WTC11 (cell line): ENCODE results near the gene SPATA12. TPM values are rescaled to one million over a fixed set of nuclear protein-coding genes. Genes with fewer than 3 reads are reported as not detected.

ENCODE experiments used
- ATAC-seq: fragments of 200-7000 bp; cut with Tn5 transposase; 2 replicates; pipeline ENCODE4 v1.10.0; 2021; ENCODE audit warnings: mild to moderate bottlenecking, moderate library complexity
- CTCF ChIA-PET: fragments of 300-600 bp; sonication (Branson Sonifier 250); formaldehyde crosslinking; loops from one replicate; lab custom pipeline; 2021; ENCODE audit warnings: antibody characterized with exemption; lab: Charles Lee
- POLR2A ChIA-PET: fragments of 350-600 bp; sonication (Branson Sonifier 250); formaldehyde crosslinking; loops from one replicate; lab custom pipeline; 2021; ENCODE audit warnings: antibody characterized with exemption; lab: Charles Lee
- DNase-seq: peaks from one replicate; pipeline ENCODE4 v3.0.0; 2021; ENCODE audit warnings: low spot score
- H3K27ac Mint-ChIP-seq: 2 replicates; pipeline ENCODE4 v1.8.0; 2021; ENCODE audit warnings: mixed read lengths
- H3K27me3 Mint-ChIP-seq: 2 replicates; pipeline ENCODE4 v1.8.0; 2021; ENCODE audit warnings: low read depth, mild to moderate bottlenecking, moderate library complexity, mixed read lengths
- H3K36me3 Mint-ChIP-seq: 2 replicates; pipeline ENCODE4 v1.8.0; 2021; ENCODE audit warnings: mixed read lengths
- H3K4me1 Mint-ChIP-seq: 2 replicates; pipeline ENCODE4 v1.8.0; 2022; ENCODE audit warnings: mixed read lengths
- H3K4me3 Mint-ChIP-seq: 2 replicates; pipeline ENCODE4 v1.8.0; 2021; ENCODE audit warnings: mild to moderate bottlenecking, moderate library complexity, mixed read lengths
- H3K9me3 Mint-ChIP-seq: 2 replicates; pipeline ENCODE4 v1.8.0; 2021; ENCODE audit warnings: mixed read lengths
- ARID4B ChIP-seq: sonication (generic); formaldehyde crosslinking; IDR thresholded peaks from 2 replicates; pipeline ENCODE4 v1.8.0; 2023; ENCODE audit warnings: missing genetic modification reagents, mild to moderate bottlenecking, borderline replicate concordance
- ATF3 ChIP-seq: sonication (generic); formaldehyde crosslinking; conservative IDR thresholded peaks from 2 replicates; pipeline ENCODE4 v1.8.1; 2022; ENCODE audit warnings: mild to moderate bottlenecking, missing genetic modification reagents
- CREM ChIP-seq: sonication (generic); formaldehyde crosslinking; IDR thresholded peaks from 2 replicates; pipeline ENCODE4 v1.8.1; 2022; ENCODE audit warnings: mild to moderate bottlenecking, missing genetic modification reagents, moderate library complexity
- E2F5 ChIP-seq: sonication (generic); formaldehyde crosslinking; IDR thresholded peaks from 2 replicates; pipeline ENCODE4 v1.8.1; 2022; ENCODE audit warnings: mild to moderate bottlenecking, moderate library complexity, missing genetic modification reagents
- EMX1 ChIP-seq: fragments of 250-450 bp; sonication (Bioruptor Pico); IDR thresholded peaks from 2 replicates; pipeline ENCODE4 v1.8.0; 2021; ENCODE audit warnings: mild to moderate bottlenecking
- ERG ChIP-seq: fragments of 250-450 bp; sonication (Bioruptor Pico); IDR thresholded peaks from 2 replicates; pipeline ENCODE4 v1.8.0; 2021; ENCODE audit warnings: mild to moderate bottlenecking
- ESRRA ChIP-seq: sonication (generic); formaldehyde crosslinking; IDR thresholded peaks from 2 replicates; pipeline ENCODE4 v1.8.1; 2022; ENCODE audit warnings: mild to moderate bottlenecking, missing genetic modification reagents, borderline replicate concordance
- FOXP1 ChIP-seq: sonication (generic); formaldehyde crosslinking; IDR thresholded peaks from 2 replicates; pipeline ENCODE4 v1.8.0; 2022; ENCODE audit warnings: missing genetic modification reagents, mild to moderate bottlenecking, moderate library complexity, borderline replicate concordance
- IRF1 ChIP-seq: sonication (generic); formaldehyde crosslinking; IDR thresholded peaks from 2 replicates; pipeline ENCODE4 v1.8.0; 2023; ENCODE audit warnings: missing genetic modification reagents
- JUN ChIP-seq: sonication (generic); formaldehyde crosslinking; IDR thresholded peaks from 2 replicates; pipeline ENCODE4 v1.8.0; 2023; ENCODE audit warnings: mild to moderate bottlenecking, missing genetic modification reagents
- MYBL2 ChIP-seq: sonication (generic); formaldehyde crosslinking; IDR thresholded peaks from 2 replicates; pipeline ENCODE4 v1.8.1; 2023; ENCODE audit warnings: mild to moderate bottlenecking, moderate library complexity, missing genetic modification reagents
- NFATC4 ChIP-seq: fragments of 250-450 bp; sonication (Bioruptor Pico); IDR thresholded peaks from 2 replicates; pipeline ENCODE4 v1.9.0; 2021; ENCODE audit warnings: mild to moderate bottlenecking
- NR1H2 ChIP-seq: sonication (generic); formaldehyde crosslinking; IDR thresholded peaks from 2 replicates; pipeline ENCODE4 v1.9.0; 2021; ENCODE audit warnings: mild to moderate bottlenecking, moderate library complexity, missing genetic modification reagents
- OVOL2 ChIP-seq: fragments of 250-450 bp; sonication (Bioruptor Pico); IDR thresholded peaks from 2 replicates; pipeline ENCODE4 v1.9.0; 2021; ENCODE audit warnings: mild to moderate bottlenecking, borderline replicate concordance
- PRDM15 ChIP-seq: sonication (generic); formaldehyde crosslinking; IDR thresholded peaks from 2 replicates; pipeline ENCODE4 v1.8.0; 2022; ENCODE audit warnings: missing genetic modification reagents
- RORB ChIP-seq: fragments of 250-450 bp; sonication (Bioruptor Pico); IDR thresholded peaks from 2 replicates; pipeline ENCODE4 v1.9.0; 2021; ENCODE audit warnings: mild to moderate bottlenecking
- TEAD1 ChIP-seq: sonication (generic); formaldehyde crosslinking; IDR thresholded peaks from 2 replicates; pipeline ENCODE4 v1.8.0; 2022; ENCODE audit warnings: mild to moderate bottlenecking, missing genetic modification reagents
- TEAD4 ChIP-seq: sonication (generic); formaldehyde crosslinking; IDR thresholded peaks from 2 replicates; pipeline ENCODE4 v1.8.0; 2022; ENCODE audit warnings: mild to moderate bottlenecking, missing genetic modification reagents
- TP53 ChIP-seq: sonication (generic); formaldehyde crosslinking; IDR thresholded peaks from 2 replicates; pipeline ENCODE4 v1.8.1; 2023; ENCODE audit warnings: mild to moderate bottlenecking, missing genetic modification reagents
- ZBTB21 ChIP-seq: sonication (generic); formaldehyde crosslinking; IDR thresholded peaks from 2 replicates; pipeline ENCODE4 v1.8.1; 2023; ENCODE audit warnings: mild to moderate bottlenecking, missing genetic modification reagents, borderline replicate concordance
- ZNF219 ChIP-seq: sonication (generic); formaldehyde crosslinking; IDR thresholded peaks from 2 replicates; pipeline ENCODE4 v1.8.0; 2023; ENCODE audit warnings: missing genetic modification reagents, mild to moderate bottlenecking, borderline replicate concordance
- ZNF263 ChIP-seq: sonication (generic); formaldehyde crosslinking; IDR thresholded peaks from 2 replicates; pipeline ENCODE4 v1.8.1; 2022; ENCODE audit warnings: low read depth, mild to moderate bottlenecking, moderate library complexity, missing genetic modification reagents
- ZNF416 ChIP-seq: fragments of 250-450 bp; sonication (Bioruptor Pico); IDR thresholded peaks from 2 replicates; pipeline ENCODE4 v1.9.0; 2021; ENCODE audit warnings: mild to moderate bottlenecking, inconsistent platforms
- ZNF671 ChIP-seq: fragments of 250-450 bp; sonication (Bioruptor Pico); IDR thresholded peaks from 2 replicates; pipeline ENCODE4 v1.8.0; 2021; ENCODE audit warnings: mild to moderate bottlenecking
- total RNA-seq: library from RNA; stranded (reverse); gene quantifications from 3 replicates; pipeline ENCODE4 v1.2.3, GENCODE V29; 2021

Gene SPATA12
- total RNA-seq, 1 experiment from 2014 or later: 0.39 TPM

- TF ChIP-seq ZNF219: no peak
- no peak for TF ChIP-seq TEAD1 (CRISPR knock-in tag)
- no peak for TF ChIP-seq IRF1 (CRISPR knock-in tag)
- TF ChIP-seq PRDM15: no peak
- no peak for TF ChIP-seq ZNF671 (CRISPR knock-in tag)
- TF ChIP-seq EMX1: no peak
- TF ChIP-seq OVOL2 (CRISPR knock-in tag): no peak
- TF ChIP-seq ESRRA (CRISPR knock-in tag): no peak
These were observed 56.0 kb downstream of the SPATA12 start (continued) for GRCh38 chr3:57116501-57116900.

- Mint-ChIP-seq H3K27me3 (no peaks in the 10 kb centered on the region; the same call in 1 of the 2 replicates), H3K4me3 (no peak overlapping the region), H3K4me1 (peaks cover 58% of the 10 kb centered on the region), H3K9me3 (no peaks in the 10 kb centered on the region), H3K36me3 (peaks cover 17% of the 10 kb centered on the region), H3K27ac (0 out of 2 replicates have a peak overlapping the region, but pooled peaks have one; percentile 6)
- ATAC-seq: no peak
- TF ChIP-seq ESRRA (CRISPR knock-in tag) (no peak), ARID4B (CRISPR knock-in tag) (no peak), ZNF671 (CRISPR knock-in tag) (no peak), TEAD4 (CRISPR knock-in tag) (no peak), ERG (CRISPR knock-in tag) (no peak), ZBTB21 (no peak), NR1H2 (CRISPR knock-in tag) (no peak), CREM (CRISPR knock-in tag) (no peak), ZNF416 (CRISPR knock-in tag) (no peak), TP53 (CRISPR knock-in tag) (no peak), NFATC4 (no peak), JUN (CRISPR knock-in tag) (no peak), ZNF219 (no peak), MYBL2 (no peak), RORB (no peak), ATF3 (no peak), FOXP1 (CRISPR knock-in tag) (no peak), ZNF263 (CRISPR knock-in tag) (no peak), E2F5 (CRISPR knock-in tag) (no peak)
- DNase-seq: no peak
- POLR2A ChIA-PET: no interaction called here
- CTCF ChIA-PET: interaction anchor here (0.7 to 1.0 kb wide), 2 partner anchors 8 to 13 kb away, joined by 3 read pairs; no protein-coding TSS in a partner anchor
These were observed 57.8 kb downstream of the SPATA12 start for GRCh38 chr3:57118254-57118653.
